Ectodermal cell (in vitro differentiated cells): ENCODE results near the gene ITGAE.

ENCODE experiments used
- H3K27ac ChIP-seq: 2 replicates; pipeline ENCODE4 v1.7.0; 2013; ENCODE audit warnings: mild to moderate bottlenecking, low read depth, low read length; ENCODE audit not compliant: insufficient read depth, poor library complexity, severe bottlenecking
- H3K27me3 ChIP-seq: 2 replicates; pipeline ENCODE4 v1.7.0; 2013; ENCODE audit warnings: mild to moderate bottlenecking, low read length; ENCODE audit not compliant: insufficient read depth, control insufficient read depth, poor library complexity, severe bottlenecking
- H3K36me3 ChIP-seq: one replicate; pipeline ENCODE4 v1.7.0; 2013; ENCODE audit warnings: low read length; ENCODE audit not compliant: control insufficient read depth, insufficient read depth
- H3K4me1 ChIP-seq: one replicate; pipeline ENCODE4 v1.7.0; 2013; ENCODE audit warnings: low read length; ENCODE audit not compliant: control insufficient read depth, insufficient read depth
- H3K4me3 ChIP-seq: 2 replicates; pipeline ENCODE4 v1.7.0; 2013; ENCODE audit warnings: low read depth, low read length, control low read depth; ENCODE audit not compliant: insufficient read depth
- H3K9me3 ChIP-seq: 2 replicates; pipeline ENCODE4 v1.7.0; 2013; ENCODE audit warnings: mild to moderate bottlenecking, low read length, moderate library complexity; ENCODE audit not compliant: control insufficient read depth
- WGBS, 2 experiments: methylation state at CpG; one replicate each; pipeline ENCODE4 v1.1.7; 2013; ENCODE audit warnings: missing lambda C conversion rate in 2 of 2; 5-methylcytosine and 5-hydroxymethylcytosine counted together

Gene ITGAE

GRCh38 chr17:3805581-3805980, 4.6 kb upstream of the ITGAE start:
- Histone ChIP-seq H3K4me1 (no peaks in the 10 kb centered on the region), H3K27me3 (no peaks in the 10 kb centered on the region), H3K9me3 (no peaks in the 10 kb centered on the region), H3K27ac (no peak overlapping the region), H3K4me3 (no peak overlapping the region), H3K36me3 (peaks cover 4% of the 10 kb centered on the region)
- WGBS, 2 experiments = 80 to 87% methylated on average over 5 of the region's 5 CpGs

DNA sequence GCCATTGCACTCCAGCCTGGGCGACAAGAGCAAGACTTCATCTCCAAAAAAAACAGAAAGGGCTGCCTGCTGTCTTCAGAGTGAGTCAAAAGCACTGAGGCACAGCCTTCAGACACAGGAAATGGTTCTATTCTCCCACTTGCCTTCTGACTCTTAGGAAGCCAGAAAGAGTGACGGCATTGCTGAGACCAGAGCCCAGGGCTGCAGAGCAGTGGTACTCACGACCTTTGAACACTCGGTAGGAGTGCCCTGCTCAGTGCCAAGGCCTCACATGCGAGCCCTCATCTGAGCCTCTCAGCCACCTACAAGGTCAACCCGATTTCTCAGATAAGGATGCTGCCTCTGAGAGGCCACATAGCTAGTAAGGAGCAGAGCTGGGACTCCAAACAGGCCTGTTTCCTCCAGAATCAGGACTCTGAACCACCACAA, 3.5 kb upstream of the ITGAE start:
- H3K36me3 ChIP-seq = peaks cover 3% of the 10 kb centered on the region

DNA sequence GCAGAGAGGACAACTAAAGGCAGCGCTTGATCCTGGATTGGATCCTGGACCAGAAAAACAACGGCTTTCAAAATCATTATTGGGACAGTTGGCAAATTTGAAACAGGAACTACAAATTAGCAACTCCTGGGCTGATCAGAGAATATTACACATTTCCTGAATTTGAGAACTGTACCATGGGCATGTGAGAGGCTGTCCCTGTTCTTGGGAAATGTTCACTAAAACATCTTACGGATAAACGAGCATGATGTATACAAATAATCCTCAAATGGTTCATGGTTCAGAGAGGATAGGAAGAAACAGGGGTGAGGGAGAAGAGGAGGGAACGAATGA, 2.3 kb upstream of the ITGAE start:
- no peaks in the 10 kb centered on the region for H3K27me3 ChIP-seq
- 95 to 96% methylated on average over 5 of the region's 5 CpGs for WGBS, 2 experiments
- no peaks in the 10 kb centered on the region for H3K9me3 ChIP-seq
- H3K36me3 ChIP-seq = peaks cover 3% of the 10 kb centered on the region
- no peaks in the 10 kb centered on the region for H3K4me1 ChIP-seq
- no peak overlapping the region for H3K27ac ChIP-seq
- H3K4me3 ChIP-seq = no peak overlapping the region

More for the DNA sequence above, 3.5 kb upstream of the ITGAE start:
- no peaks in the 10 kb centered on the region for H3K27me3 ChIP-seq
- no peak overlapping the region for H3K4me3 ChIP-seq
- 82 to 83% methylated on average over 6 of the region's 6 CpGs for WGBS, 2 experiments
- no peaks in the 10 kb centered on the region for H3K4me1 ChIP-seq
- no peak overlapping the region for H3K27ac ChIP-seq
- H3K9me3 ChIP-seq = no peaks in the 10 kb centered on the region

GRCh38 chr17:3802461-3803307, 1.7 kb upstream of the ITGAE start:
- H3K4me1 ChIP-seq = no peaks in the 10 kb centered on the region
- H3K27me3 ChIP-seq = no peaks in the 10 kb centered on the region
- H3K27ac ChIP-seq = no peak overlapping the region
- WGBS, 2 experiments = 93 to 96% methylated on average over 19 of the region's 19 CpGs
- no peaks in the 10 kb centered on the region for H3K9me3 ChIP-seq
- peaks cover 3% of the 10 kb centered on the region for H3K36me3 ChIP-seq
- H3K4me3 ChIP-seq = no peak overlapping the region

- no peak overlapping the region for H3K4me3 ChIP-seq
- H3K27me3 ChIP-seq = no peaks in the 10 kb centered on the region
- H3K4me1 ChIP-seq = no peaks in the 10 kb centered on the region
- H3K36me3 ChIP-seq = no peaks in the 10 kb centered on the region
- no peaks in the 10 kb centered on the region for H3K9me3 ChIP-seq
- H3K27ac ChIP-seq = no peak overlapping the region
- WGBS, 2 experiments = 96% methylated on average over 10 of the region's 10 CpGs
These were observed 804 bp upstream of the ITGAE start for GRCh38 chr17:3801792-3802191.

- no peaks in the 10 kb centered on the region for H3K27me3 ChIP-seq
- H3K9me3 ChIP-seq = no peaks in the 10 kb centered on the region
- 93% methylated on average over 7 of the region's 7 CpGs for WGBS, 2 experiments
- H3K36me3 ChIP-seq = no peaks in the 10 kb centered on the region
- H3K27ac ChIP-seq = no peak overlapping the region
- no peaks in the 10 kb centered on the region for H3K4me1 ChIP-seq
- H3K4me3 ChIP-seq = no peak overlapping the region
These were observed 359 bp upstream of the ITGAE start for GRCh38 chr17:3801347-3801746.

DNA sequence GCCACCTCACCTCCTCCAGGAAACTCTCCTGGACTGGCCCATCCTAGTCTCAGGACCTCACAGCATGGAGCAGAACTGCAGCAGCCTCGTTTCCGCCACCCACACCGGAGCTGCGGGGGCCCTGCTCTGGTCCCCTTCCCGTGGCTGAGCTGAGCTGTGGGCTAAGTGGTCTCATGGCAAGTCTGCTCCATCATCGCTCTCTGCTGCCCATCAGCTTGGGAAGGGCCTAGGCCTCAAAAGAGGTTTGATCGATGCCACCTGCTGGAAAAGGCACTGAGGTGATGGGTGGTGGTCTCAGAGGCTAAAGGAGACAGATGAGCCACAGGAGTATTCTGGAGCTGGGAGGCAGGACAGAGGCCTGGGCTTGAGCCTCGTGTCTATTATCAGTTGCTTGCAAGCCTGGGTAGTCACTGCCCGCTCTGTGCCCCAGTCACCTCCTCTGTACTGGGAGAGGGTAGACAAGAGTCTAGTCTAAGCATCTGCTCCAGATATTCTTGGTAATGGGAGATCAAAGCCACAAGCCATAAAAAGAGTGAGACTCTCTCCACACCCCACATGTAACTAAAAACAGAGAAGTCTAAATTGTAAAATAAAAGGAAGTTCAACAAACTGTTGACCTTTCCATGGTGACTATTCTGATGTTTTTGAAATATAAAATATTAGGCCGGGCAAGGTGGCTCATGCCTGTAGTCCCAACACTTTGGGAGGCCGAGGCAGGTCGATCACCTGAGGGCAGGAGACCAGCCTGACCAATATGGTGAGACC, 1.6 kb downstream of the ITGAE start:
- H3K27ac ChIP-seq = no peak overlapping the region
- 90 to 91% methylated on average over 12 of the region's 12 CpGs for WGBS, 2 experiments

DNA sequence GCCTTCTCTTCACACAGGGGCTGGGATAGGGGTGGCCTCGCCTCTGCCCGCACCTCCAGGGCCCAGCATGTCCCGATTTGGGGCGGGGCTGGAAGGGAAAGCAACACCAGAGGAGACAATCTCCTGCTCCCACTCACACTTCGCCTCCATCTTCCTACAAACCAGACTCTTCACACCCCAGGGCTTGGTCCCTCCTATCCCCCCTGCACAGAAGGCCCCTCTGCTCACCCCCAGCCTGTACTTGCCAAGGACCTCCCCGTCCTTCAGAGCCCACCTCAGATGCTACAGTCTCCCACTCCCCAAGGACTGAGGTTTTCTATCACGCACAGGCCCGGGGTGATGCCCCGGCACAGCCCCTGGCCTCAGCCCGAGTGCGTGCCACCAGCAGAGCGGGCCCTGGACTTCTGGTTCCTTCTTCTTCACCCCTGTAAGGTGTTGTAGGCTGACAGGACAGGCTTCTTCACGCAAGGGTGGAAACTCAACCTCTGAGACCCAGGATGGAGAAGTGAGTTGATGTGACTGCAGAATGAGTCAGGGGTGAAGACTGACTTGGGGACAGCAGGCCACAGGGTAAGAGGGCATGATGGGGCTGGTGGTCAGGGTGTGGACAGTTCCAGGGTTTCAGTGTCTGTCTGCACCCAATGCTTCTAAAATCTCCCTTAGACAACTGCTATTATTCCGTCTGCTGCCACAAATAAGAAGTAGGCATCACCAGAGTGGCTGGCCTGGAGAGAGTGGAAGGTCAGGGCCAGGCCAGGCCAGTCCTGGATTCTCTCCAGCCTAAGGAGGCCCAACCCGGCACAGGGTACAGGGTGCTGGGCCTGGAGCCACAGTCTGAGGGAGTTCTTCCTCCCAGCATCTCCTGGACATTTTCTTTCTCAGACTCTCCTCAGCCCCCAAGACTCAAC, 2.5 kb downstream of the ITGAE start:
- Histone ChIP-seq H3K4me3 (no peak overlapping the region), H3K9me3 (no peaks in the 10 kb centered on the region), H3K36me3 (no peaks in the 10 kb centered on the region), H3K27ac (no peak overlapping the region), H3K27me3 (no peaks in the 10 kb centered on the region), H3K4me1 (no peaks in the 10 kb centered on the region)
- WGBS, 2 experiments = 92 to 94% methylated on average over 15 of the region's 15 CpGs

More for the DNA sequence above, 1.6 kb downstream of the ITGAE start:
- H3K36me3 ChIP-seq = no peaks in the 10 kb centered on the region
- H3K4me1 ChIP-seq = no peaks in the 10 kb centered on the region
- no peaks in the 10 kb centered on the region for H3K9me3 ChIP-seq
- no peak overlapping the region for H3K4me3 ChIP-seq
- H3K27me3 ChIP-seq = no peaks in the 10 kb centered on the region

DNA sequence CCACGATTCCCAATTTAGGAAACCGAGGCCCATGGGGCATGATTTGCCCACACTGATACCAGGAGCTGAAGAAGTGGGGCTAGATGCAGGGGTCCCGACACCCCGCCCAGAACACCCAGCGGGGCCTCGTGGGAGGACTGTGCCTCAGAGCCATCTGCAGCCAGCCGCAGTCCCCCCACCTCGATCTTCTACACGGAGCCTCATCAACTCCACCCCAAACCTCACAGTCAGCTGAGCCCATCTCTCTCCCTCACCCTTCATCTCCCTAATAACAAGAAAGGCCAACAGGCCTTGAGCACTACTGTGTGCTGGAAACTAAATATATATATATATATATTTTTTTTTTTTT, 4.2 kb downstream of the ITGAE start:
- WGBS, 2 experiments = 93 to 96% methylated on average over 9 of the region's 9 CpGs
- Histone ChIP-seq H3K4me3 (no peak overlapping the region), H3K4me1 (no peaks in the 10 kb centered on the region), H3K9me3 (no peaks in the 10 kb centered on the region), H3K27me3 (no peaks in the 10 kb centered on the region), H3K36me3 (no peaks in the 10 kb centered on the region), H3K27ac (no peak overlapping the region)
